ENCODE data around the gene ZEB1. TPM values are rescaled to one million over a fixed set of nuclear protein-coding genes. Genes with fewer than 3 reads are reported as not detected.

The ZEB1 gene
- total RNA-seq, 1 experiment from 2014 or later = 10.3 TPM

DNA sequence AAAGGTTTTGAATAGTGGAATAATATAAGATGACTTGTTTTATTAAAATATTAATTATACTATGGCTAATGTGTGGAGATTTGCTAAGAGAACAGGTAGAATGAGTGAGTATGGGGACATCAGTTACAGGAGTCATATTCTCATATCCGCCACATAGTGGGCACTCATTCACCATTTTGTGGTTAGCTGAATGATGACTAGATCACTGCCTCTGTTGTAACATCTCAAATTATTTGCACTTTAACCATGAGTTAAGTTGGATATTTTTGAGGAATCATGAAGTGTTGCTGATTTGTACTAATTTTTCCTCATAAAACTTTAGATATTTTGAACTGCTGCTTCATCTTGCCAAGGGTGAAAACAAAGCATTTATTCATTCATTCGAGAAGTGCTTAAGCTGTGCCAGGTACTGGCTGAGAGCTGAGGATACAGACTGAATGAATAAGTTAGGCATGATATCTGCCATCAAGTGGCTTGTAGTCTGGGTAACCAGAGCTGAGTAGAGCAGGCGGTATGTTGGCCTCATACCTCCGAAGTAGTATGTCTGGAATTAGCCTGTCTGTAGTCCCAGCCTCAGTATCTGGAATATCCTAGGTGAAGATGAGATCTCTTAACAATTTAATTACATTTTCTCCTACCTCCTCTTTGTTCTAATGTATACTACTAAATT is 100.5 kb downstream of the ZEB1 start:
- no TSS peak for BruUV-seq (replicated peaks)
- no peak for DNase-seq
- H3K36me3 Mint-ChIP-seq (ENCODE audit: insufficient read depth, unreplicated experiment) = no peaks in the 10 kb centered on the region
- H3K27ac Mint-ChIP-seq (ENCODE audit: unreplicated experiment) = no peak overlapping the region
- H3K4me3 Mint-ChIP-seq (ENCODE audit: low read depth, unreplicated experiment) = no peak overlapping the region
- H3K27me3 Mint-ChIP-seq (ENCODE audit: unreplicated experiment) = no peaks in the 10 kb centered on the region
- intact Hi-C loops (cut with micrococcal nuclease; ENCODE audit: unreplicated experiment) = no loop called here
- CTCF ChIA-PET = no interaction called here
- H3K9me3 Mint-ChIP-seq (ENCODE audit: low read depth, unreplicated experiment) = no peaks in the 10 kb centered on the region
- TF ChIP-seq, protein P1, sequence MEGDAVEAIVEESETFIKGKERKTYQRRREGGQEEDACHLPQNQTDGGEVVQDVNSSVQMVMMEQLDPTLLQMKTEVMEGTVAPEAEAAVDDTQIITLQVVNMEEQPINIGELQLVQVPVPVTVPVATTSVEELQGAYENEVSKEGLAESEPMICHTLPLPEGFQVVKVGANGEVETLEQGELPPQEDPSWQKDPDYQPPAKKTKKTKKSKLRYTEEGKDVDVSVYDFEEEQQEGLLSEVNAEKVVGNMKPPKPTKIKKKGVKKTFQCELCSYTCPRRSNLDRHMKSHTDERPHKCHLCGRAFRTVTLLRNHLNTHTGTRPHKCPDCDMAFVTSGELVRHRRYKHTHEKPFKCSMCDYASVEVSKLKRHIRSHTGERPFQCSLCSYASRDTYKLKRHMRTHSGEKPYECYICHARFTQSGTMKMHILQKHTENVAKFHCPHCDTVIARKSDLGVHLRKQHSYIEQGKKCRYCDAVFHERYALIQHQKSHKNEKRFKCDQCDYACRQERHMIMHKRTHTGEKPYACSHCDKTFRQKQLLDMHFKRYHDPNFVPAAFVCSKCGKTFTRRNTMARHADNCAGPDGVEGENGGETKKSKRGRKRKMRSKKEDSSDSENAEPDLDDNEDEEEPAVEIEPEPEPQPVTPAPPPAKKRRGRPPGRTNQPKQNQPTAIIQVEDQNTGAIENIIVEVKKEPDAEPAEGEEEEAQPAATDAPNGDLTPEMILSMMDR (IDR thresholded peaks at IDR 0.05; ENCODE audit: unreplicated experiment) = no peak
- H3K4me1 Mint-ChIP-seq (ENCODE audit: low read depth, unreplicated experiment) = no peaks in the 10 kb centered on the region

DNA sequence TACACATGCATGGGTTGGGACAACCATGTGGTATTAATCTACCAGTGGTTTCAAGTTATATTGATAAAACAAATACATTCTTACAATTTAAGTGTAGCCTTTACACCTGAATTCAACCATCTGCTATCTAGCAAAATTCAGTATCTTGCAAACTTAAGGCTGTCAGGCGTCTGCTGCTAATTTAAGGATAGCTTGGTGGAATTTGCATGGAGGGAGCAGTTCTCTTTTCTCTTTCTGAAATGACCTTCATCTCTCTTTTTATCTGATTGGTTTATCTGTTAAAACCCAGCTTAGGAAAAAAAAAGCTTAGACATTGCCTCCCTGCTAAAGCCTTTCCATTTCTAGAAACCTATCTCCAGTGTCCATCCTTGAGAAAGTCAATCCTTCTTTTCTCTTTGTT is 102.3 kb downstream of the ZEB1 start:
- Mint-ChIP-seq H3K27ac (ENCODE audit: unreplicated experiment) (no peak overlapping the region), H3K9me3 (ENCODE audit: low read depth, unreplicated experiment) (no peaks in the 10 kb centered on the region), H3K36me3 (ENCODE audit: insufficient read depth, unreplicated experiment) (no peaks in the 10 kb centered on the region), H3K4me3 (ENCODE audit: low read depth, unreplicated experiment) (no peak overlapping the region), H3K27me3 (ENCODE audit: unreplicated experiment) (no peaks in the 10 kb centered on the region), H3K4me1 (ENCODE audit: low read depth, unreplicated experiment) (no peaks in the 10 kb centered on the region)
- TF ChIP-seq, protein P1 (IDR thresholded peaks at IDR 0.05; ENCODE audit: unreplicated experiment) = no peak
- CTCF ChIA-PET = no interaction called here
- DNase-seq = no peak
- BruUV-seq (replicated peaks) = no TSS peak
- intact Hi-C loops (cut with micrococcal nuclease; ENCODE audit: unreplicated experiment) = no loop called here

DNA sequence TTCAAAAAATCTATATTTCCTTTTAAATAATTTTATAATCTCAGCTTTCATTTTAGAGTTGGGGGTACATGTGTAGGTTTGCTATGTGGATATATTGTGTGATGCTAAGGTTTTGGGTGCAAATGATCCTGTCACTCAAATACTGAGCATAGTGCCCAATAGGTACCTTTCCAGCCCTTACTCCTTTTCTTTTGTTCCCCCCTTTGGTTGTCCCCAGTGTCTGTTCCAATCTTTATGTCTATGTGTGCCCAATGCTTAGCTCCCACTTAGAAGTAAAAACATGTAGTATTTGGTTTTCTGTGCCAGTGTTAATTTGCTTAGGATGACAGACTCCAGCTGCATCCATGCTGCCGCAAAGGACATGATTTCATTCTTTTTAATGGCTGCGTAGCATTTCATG is 103.6 kb downstream of the ZEB1 start:
- H3K27me3 Mint-ChIP-seq (ENCODE audit: unreplicated experiment) = no peaks in the 10 kb centered on the region
- no peaks in the 10 kb centered on the region for H3K9me3 Mint-ChIP-seq (ENCODE audit: low read depth, unreplicated experiment)
- DNase-seq = no peak
- CTCF ChIA-PET = interaction anchor here (0.6 to 1.1 kb wide), 2 partner anchors 9 to 445 kb away, joined by 3 to 6 read pairs; no protein-coding TSS in a partner anchor
- TF ChIP-seq, protein P1 (IDR thresholded peaks at IDR 0.05; ENCODE audit: unreplicated experiment) = no peak
- peaks cover under 1% of the 10 kb centered on the region for H3K4me1 Mint-ChIP-seq (ENCODE audit: low read depth, unreplicated experiment)
- BruUV-seq (replicated peaks) = no TSS peak
- H3K4me3 Mint-ChIP-seq (ENCODE audit: low read depth, unreplicated experiment) = no peak overlapping the region
- H3K36me3 Mint-ChIP-seq (ENCODE audit: insufficient read depth, unreplicated experiment) = no peaks in the 10 kb centered on the region
- no peak overlapping the region for H3K27ac Mint-ChIP-seq (ENCODE audit: unreplicated experiment)
- intact Hi-C loops (cut with micrococcal nuclease; ENCODE audit: unreplicated experiment) = no loop called here

DNA sequence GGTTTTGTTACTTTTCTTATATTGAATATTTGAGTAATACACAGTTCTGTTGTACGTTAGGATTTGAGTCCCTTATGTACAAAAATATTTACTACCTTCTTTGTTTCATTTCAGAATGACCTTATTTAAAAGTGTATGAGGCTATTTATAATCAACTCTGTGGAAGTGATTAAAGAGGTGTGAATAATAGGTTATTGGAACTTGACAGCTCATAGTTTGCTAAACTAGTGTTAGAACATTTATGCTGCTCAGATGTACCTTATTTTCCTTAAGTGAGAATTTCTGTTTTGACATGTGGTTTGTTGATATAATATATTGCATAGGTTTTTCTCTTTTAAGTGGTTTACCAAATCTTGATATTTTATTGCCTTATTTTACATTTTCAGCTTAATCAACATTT is 105.5 kb downstream of the ZEB1 start:
- CTCF ChIA-PET = no interaction called here
- Mint-ChIP-seq H3K27ac (ENCODE audit: unreplicated experiment) (no peak overlapping the region), H3K4me3 (ENCODE audit: low read depth, unreplicated experiment) (no peak overlapping the region), H3K27me3 (ENCODE audit: unreplicated experiment) (no peaks in the 10 kb centered on the region), H3K4me1 (ENCODE audit: low read depth, unreplicated experiment) (peaks cover 8% of the 10 kb centered on the region), H3K9me3 (ENCODE audit: low read depth, unreplicated experiment) (peaks cover 2% of the 10 kb centered on the region), H3K36me3 (ENCODE audit: insufficient read depth, unreplicated experiment) (no peaks in the 10 kb centered on the region)
- intact Hi-C loops (cut with micrococcal nuclease; ENCODE audit: unreplicated experiment) = no loop called here
- DNase-seq = no peak
- BruUV-seq (replicated peaks) = no TSS peak
- TF ChIP-seq, protein P1 (IDR thresholded peaks at IDR 0.05; ENCODE audit: unreplicated experiment) = no peak

All from Calu3 (cell line).